Activated B cell treated with CpG ODN at 0.5 μM for 24 hours (primary cell): Measurements from ENCODE around the gene SYNDIG1. TPM values are rescaled to one million over a fixed set of nuclear protein-coding genes. Genes with fewer than 3 reads are reported as not detected.

Source experiments
- ATAC-seq: fragments of 200-7000 bp; cut with Tn5 transposase; one replicate; pipeline ENCODE4 v1.10.0; 2021; ENCODE audit warnings: low read depth, mild to moderate bottlenecking, moderate library complexity
- CTCF ChIA-PET: fragments of 350-600 bp; sonication (Branson Sonifier 250); formaldehyde crosslinking; loops from one replicate; lab custom pipeline; 2021; ENCODE audit warnings: antibody characterized with exemption; lab: Charles Lee
- POLR2A ChIA-PET: fragments of 350-600 bp; sonication (Branson Sonifier 250); formaldehyde crosslinking; loops from one replicate; lab custom pipeline; 2021; ENCODE audit warnings: antibody characterized with exemption; lab: Charles Lee
- DNase-seq: peaks from one replicate; pipeline ENCODE4 v3.0.0; 2022
- H3K27ac Mint-ChIP-seq: one replicate; pipeline ENCODE4 v1.8.0; 2020; ENCODE audit warnings: mixed read lengths
- H3K27me3 Mint-ChIP-seq: one replicate; pipeline ENCODE4 v1.8.0; 2021; ENCODE audit warnings: mixed read lengths
- H3K36me3 Mint-ChIP-seq: one replicate; pipeline ENCODE4 v1.8.0; 2021; ENCODE audit warnings: low read depth, mixed read lengths
- H3K4me1 Mint-ChIP-seq: one replicate; pipeline ENCODE4 v1.8.0; 2021; ENCODE audit warnings: mixed read lengths
- H3K4me3 Mint-ChIP-seq: one replicate; pipeline ENCODE4 v1.8.0; 2020; ENCODE audit warnings: mild to moderate bottlenecking, mixed read lengths
- H3K9me3 Mint-ChIP-seq: one replicate; pipeline ENCODE4 v1.8.0; 2020; ENCODE audit warnings: mixed read lengths
- CTCF ChIP-seq: fragments of 200-600 bp; IDR thresholded peaks from one replicate; pipeline ENCODE4 v1.8.0; 2022; ENCODE audit warnings: antibody characterized with exemption, mild to moderate bottlenecking
- intact Hi-C: fragments of 100-400 bp; cut with micrococcal nuclease; formaldehyde crosslinking; loops from one replicate; pipeline ENCODE4 v1.15.1; 2024
- total RNA-seq: library from RNA; stranded (reverse); gene quantifications from 2 replicates; pipeline ENCODE4 v1.2.3, GENCODE V29; 2022

Gene SYNDIG1
- total RNA-seq, 1 donor from 2014 or later = not detected

GRCh38 chr20:24654425-24654824, 185.0 kb downstream of the SYNDIG1 start:
- no peak for DNase-seq
- intact Hi-C loops = no loop called here
- H3K36me3 Mint-ChIP-seq = no peaks in the 10 kb centered on the region
- H3K27me3 Mint-ChIP-seq = no peaks in the 10 kb centered on the region
- POLR2A ChIA-PET = no interaction called here
- TF ChIP-seq CTCF = no peak
- ATAC-seq = no peak
- H3K9me3 Mint-ChIP-seq = no peaks in the 10 kb centered on the region
- H3K27ac Mint-ChIP-seq = no peak overlapping the region
- no peak overlapping the region for H3K4me3 Mint-ChIP-seq
- CTCF ChIA-PET = no interaction called here
- H3K4me1 Mint-ChIP-seq = peaks cover 6% of the 10 kb centered on the region

GRCh38 chr20:24656391-24656790, 187.0 kb downstream of the SYNDIG1 start:
- Mint-ChIP-seq H3K4me3 (no peak overlapping the region), H3K27me3 (no peaks in the 10 kb centered on the region), H3K4me1 (no peaks in the 10 kb centered on the region), H3K9me3 (no peaks in the 10 kb centered on the region), H3K27ac (no peak overlapping the region), H3K36me3 (no peaks in the 10 kb centered on the region)
- intact Hi-C loops = no loop called here
- CTCF ChIA-PET = no interaction called here
- no peak for DNase-seq
- ATAC-seq = no peak
- POLR2A ChIA-PET = no interaction called here
- no peak for TF ChIP-seq CTCF

GRCh38 chr20:24657196-24657595, 187.8 kb downstream of the SYNDIG1 start:
- ATAC-seq (no peak), DNase-seq (no peak)
- Mint-ChIP-seq H3K4me3 (no peak overlapping the region), H3K27ac (no peak overlapping the region), H3K27me3 (no peaks in the 10 kb centered on the region), H3K4me1 (no peaks in the 10 kb centered on the region), H3K36me3 (no peaks in the 10 kb centered on the region), H3K9me3 (no peaks in the 10 kb centered on the region)
- intact Hi-C loops = no loop called here
- no peak for TF ChIP-seq CTCF
- ChIA-PET CTCF (no interaction called here), POLR2A (no interaction called here)

GRCh38 chr20:24657878-24658620, 188.6 kb downstream of the SYNDIG1 start:
- Mint-ChIP-seq H3K27me3 (no peaks in the 10 kb centered on the region), H3K4me1 (no peaks in the 10 kb centered on the region), H3K27ac (no peak overlapping the region), H3K4me3 (no peak overlapping the region), H3K9me3 (no peaks in the 10 kb centered on the region), H3K36me3 (no peaks in the 10 kb centered on the region)
- ChIA-PET POLR2A (no interaction called here), CTCF (no interaction called here)
- no peak for ATAC-seq
- DNase-seq = no peak
- no peak for TF ChIP-seq CTCF
- intact Hi-C loops = no loop called here

DNA sequence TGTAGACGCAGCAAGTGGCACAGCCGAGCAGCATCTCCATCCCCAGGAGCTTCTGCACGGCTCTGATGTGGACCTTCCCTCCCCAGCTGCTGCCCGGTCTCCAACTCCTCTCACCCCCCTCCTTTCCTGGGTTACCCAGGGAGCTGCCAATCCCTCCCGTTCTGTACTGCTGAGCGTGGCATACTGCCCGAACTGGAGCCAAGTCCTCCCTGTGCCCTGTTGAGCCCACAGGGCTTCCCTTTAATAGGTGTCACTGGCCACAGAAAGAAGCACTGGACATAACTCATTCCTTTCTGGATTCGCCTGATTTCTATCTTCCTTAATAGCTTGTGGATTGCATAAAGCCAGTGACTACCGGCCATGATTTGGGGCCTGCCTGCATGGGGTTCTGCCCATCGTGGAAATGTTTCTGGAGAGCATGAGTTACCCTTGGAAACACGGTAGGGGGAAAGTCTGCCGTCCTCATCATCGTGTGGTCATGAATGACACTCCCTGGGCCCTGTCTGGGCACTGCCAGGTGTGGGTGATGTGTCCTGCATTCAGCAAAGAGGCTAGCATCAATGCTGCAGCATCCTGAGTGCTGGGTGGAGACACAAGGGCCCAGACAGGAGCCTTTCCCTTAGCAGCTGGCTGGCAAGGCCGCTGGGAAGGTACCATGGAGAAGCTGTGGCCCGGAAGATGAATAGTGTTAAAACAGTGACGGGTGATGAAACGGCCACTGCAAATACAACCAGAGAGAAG, 189.7 kb downstream of the SYNDIG1 start:
- no peak for ATAC-seq
- no peak overlapping the region for H3K27ac Mint-ChIP-seq
- H3K27me3 Mint-ChIP-seq = no peaks in the 10 kb centered on the region
- CTCF ChIA-PET = no interaction called here
- H3K36me3 Mint-ChIP-seq = no peaks in the 10 kb centered on the region
- no peak for TF ChIP-seq CTCF
- H3K9me3 Mint-ChIP-seq = no peaks in the 10 kb centered on the region
- no peaks in the 10 kb centered on the region for H3K4me1 Mint-ChIP-seq
- intact Hi-C loops = no loop called here
- DNase-seq = no peak
- POLR2A ChIA-PET = no interaction called here
- no peak overlapping the region for H3K4me3 Mint-ChIP-seq
